PC-3 (cell line): Measurements from ENCODE around the gene TSHZ3.

Source experiments
- CTCF ChIP-seq: fragments of 300-600 bp; sonication (generic); conservative IDR thresholded peaks from 2 replicates; pipeline ENCODE4 v1.5.1; 2017; ENCODE audit warnings: antibody characterized with exemption, low read depth, mild to moderate bottlenecking, low read length
- EZH2 ChIP-seq: fragments of 300-600 bp; sonication (generic); IDR thresholded peaks from one replicate; pipeline ENCODE4 v1.6.1; 2017; ENCODE audit warnings: antibody characterized with exemption, mild to moderate bottlenecking, low read length; ENCODE audit not compliant: unreplicated experiment
- EZH2phosphoT487 ChIP-seq: fragments of 300-600 bp; sonication (generic); IDR thresholded peaks from 2 replicates; pipeline ENCODE4 v1.6.1; 2018; ENCODE audit warnings: mild to moderate bottlenecking, antibody characterized with exemption, low read length, borderline replicate concordance

DNA sequence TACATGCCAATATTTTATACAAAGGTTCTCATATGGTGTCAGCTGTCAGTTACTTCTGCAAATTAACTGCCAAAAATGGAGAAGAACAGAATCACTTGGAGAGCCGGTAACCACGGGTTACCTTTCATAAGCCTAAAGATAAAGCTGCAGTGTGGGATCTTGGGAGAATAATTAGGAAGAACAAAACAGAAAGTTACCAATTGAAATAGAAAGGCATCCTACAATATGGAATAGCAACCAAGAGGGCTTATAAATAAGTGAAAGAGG is 74.2 kb downstream of the TSHZ3 start:
- no peak for TF ChIP-seq CTCF
- TF ChIP-seq EZH2, result no peak
- TF ChIP-seq EZH2phosphoT487, result no peak
